Neural cell (in vitro differentiated cells): ENCODE results near the gene UBTF. TPM values are rescaled to one million over a fixed set of nuclear protein-coding genes. Genes with fewer than 3 reads are reported as not detected.

Experiments
- H2AFZ ChIP-seq: fragments of 200-600, 300-800 bp; sonication (generic), shearing (Covaris generic); 2 replicates; pipeline ENCODE4 v1.6.0; 2014; ENCODE audit warnings: low read depth, mild to moderate bottlenecking, antibody characterized with exemption, low read length, moderate library complexity
- H3F3A ChIP-seq: fragments of 200-600 bp; shearing (Covaris generic); 2 replicates; pipeline ENCODE4 v1.6.1; 2016; ENCODE audit warnings: mild to moderate bottlenecking, moderate library complexity, mixed read lengths, antibody characterized with exemption, low read length; ENCODE audit not compliant: insufficient read depth, poor library complexity, severe bottlenecking
- H3K27ac ChIP-seq: fragments of 200-600, 300-800 bp; sonication (generic), shearing (Covaris generic); 2 replicates; pipeline ENCODE4 v1.5.1; 2014; ENCODE audit warnings: mild to moderate bottlenecking, low read length, moderate library complexity
- H3K27me3 ChIP-seq: fragments of 300-800, 200-600 bp; sonication (generic), shearing (Covaris generic); 2 replicates; pipeline ENCODE4 v1.6.0; 2014; ENCODE audit warnings: mild to moderate bottlenecking, low read depth, low read length, moderate library complexity; ENCODE audit not compliant: insufficient read depth
- H3K36me3 ChIP-seq: fragments of 300-800, 200-600 bp; sonication (generic), shearing (Covaris generic); 2 replicates; pipeline ENCODE4 v1.5.1; 2014; ENCODE audit warnings: mild to moderate bottlenecking, antibody characterized with exemption, low read length, moderate library complexity; ENCODE audit not compliant: insufficient read depth
- H3K4me2 ChIP-seq: fragments of 300-800, 200-600 bp; sonication (generic), shearing (Covaris generic); 2 replicates; pipeline ENCODE4 v1.6.0; 2014; ENCODE audit warnings: mild to moderate bottlenecking, low read length
- H3K4me3 ChIP-seq: fragments of 300-800, 200-600 bp; sonication (generic), shearing (Covaris generic); 2 replicates; pipeline ENCODE4 v1.5.1; 2014; ENCODE audit warnings: mild to moderate bottlenecking, low read length, moderate library complexity
- H3K79me2 ChIP-seq: fragments of 200-600 bp; shearing (Covaris generic); replicated peaks from 2 replicates; pipeline ENCODE4 v1.6.0; 2014; ENCODE audit warnings: mild to moderate bottlenecking, low read length, moderate library complexity; ENCODE audit not compliant: insufficient read depth
- H3K9ac ChIP-seq: fragments of 300-800, 200-600 bp; sonication (generic), shearing (Covaris generic); 2 replicates; pipeline ENCODE4 v1.6.1; 2016; ENCODE audit warnings: mild to moderate bottlenecking, low read length, mixed read lengths
- H3K9me2 ChIP-seq: fragments of 200-600 bp; shearing (Covaris generic); 2 replicates; pipeline ENCODE4 v1.6.1; 2016; ENCODE audit warnings: mild to moderate bottlenecking, low read length, mixed read lengths; ENCODE audit not compliant: insufficient read depth
- H3K9me3 ChIP-seq: fragments of 200-600, 300-800 bp; sonication (generic), shearing (Covaris generic); 2 replicates; pipeline ENCODE4 v1.6.1; 2016; ENCODE audit warnings: mild to moderate bottlenecking, mixed run types, low read length, moderate library complexity, mixed read lengths
- H4K20me1 ChIP-seq: fragments of 200-600 bp; shearing (Covaris generic); 2 replicates; pipeline ENCODE4 v1.6.1; 2016; ENCODE audit warnings: mild to moderate bottlenecking, mixed run types; ENCODE audit not compliant: insufficient read depth
- EP300 ChIP-seq: fragments of 450-650 bp; conservative IDR thresholded peaks from 2 replicates; pipeline ENCODE4 v1.6.1; 2014; ENCODE audit warnings: antibody characterized with exemption, mild to moderate bottlenecking, moderate library complexity; ENCODE audit not compliant: poor library complexity, severe bottlenecking
- EZH2 ChIP-seq: fragments of 200-600, 300-800 bp; shearing (Covaris generic), sonication (generic); IDR thresholded peaks from 2 replicates; pipeline ENCODE4 v1.6.1; 2014; ENCODE audit warnings: antibody characterized with exemption, low read length, borderline replicate concordance, mild to moderate bottlenecking; ENCODE audit not compliant: insufficient read depth, poor library complexity, severe bottlenecking
- MXI1 ChIP-seq: fragments of 450-650 bp; conservative IDR thresholded peaks from 2 replicates; pipeline ENCODE4 v1.6.1; 2014; ENCODE audit warnings: antibody characterized with exemption, mild to moderate bottlenecking; ENCODE audit not compliant: poor library complexity, severe bottlenecking
- POLR2AphosphoS5 ChIP-seq: IDR thresholded peaks from 2 replicates; pipeline ENCODE4 v1.6.1; 2012
- RAD21 ChIP-seq: fragments of 450-650 bp; conservative IDR thresholded peaks from 2 replicates; pipeline ENCODE4 v1.6.1; 2014; ENCODE audit warnings: antibody characterized with exemption, mild to moderate bottlenecking, moderate library complexity
- SMC3 ChIP-seq: fragments of 450-650 bp; conservative IDR thresholded peaks from 2 replicates; pipeline ENCODE4 v1.6.1; 2014; ENCODE audit warnings: antibody characterized with exemption, mild to moderate bottlenecking, moderate library complexity; ENCODE audit not compliant: poor library complexity
- TAF1 ChIP-seq: IDR thresholded peaks from 2 replicates; pipeline ENCODE4 v1.6.1; 2012; ENCODE audit warnings: low read depth
- polyA plus RNA-seq: library from polyadenylated mRNA; depleted of rRNA; stranded (reverse); fragments of >200 nt; gene quantifications from 2 replicates; pipeline ENCODE4 v1.2.3, GENCODE V29; 2014
- TF ChIP-seq, protein P1 (sequence below): IDR thresholded peaks from 2 replicates; pipeline ENCODE4 v1.6.1; 2012; ENCODE audit warnings: borderline replicate concordance
- TF ChIP-seq, protein P2 (sequence below): fragments of 450-650 bp; IDR thresholded peaks from 2 replicates; pipeline ENCODE4 v1.5.1; 2014; ENCODE audit warnings: antibody characterized with exemption, mild to moderate bottlenecking, moderate library complexity; ENCODE audit not compliant: poor library complexity, severe bottlenecking

UBTF gene
- polyA plus RNA-seq, 1 donor from 2014 or later, result 73.8 TPM

DNA sequence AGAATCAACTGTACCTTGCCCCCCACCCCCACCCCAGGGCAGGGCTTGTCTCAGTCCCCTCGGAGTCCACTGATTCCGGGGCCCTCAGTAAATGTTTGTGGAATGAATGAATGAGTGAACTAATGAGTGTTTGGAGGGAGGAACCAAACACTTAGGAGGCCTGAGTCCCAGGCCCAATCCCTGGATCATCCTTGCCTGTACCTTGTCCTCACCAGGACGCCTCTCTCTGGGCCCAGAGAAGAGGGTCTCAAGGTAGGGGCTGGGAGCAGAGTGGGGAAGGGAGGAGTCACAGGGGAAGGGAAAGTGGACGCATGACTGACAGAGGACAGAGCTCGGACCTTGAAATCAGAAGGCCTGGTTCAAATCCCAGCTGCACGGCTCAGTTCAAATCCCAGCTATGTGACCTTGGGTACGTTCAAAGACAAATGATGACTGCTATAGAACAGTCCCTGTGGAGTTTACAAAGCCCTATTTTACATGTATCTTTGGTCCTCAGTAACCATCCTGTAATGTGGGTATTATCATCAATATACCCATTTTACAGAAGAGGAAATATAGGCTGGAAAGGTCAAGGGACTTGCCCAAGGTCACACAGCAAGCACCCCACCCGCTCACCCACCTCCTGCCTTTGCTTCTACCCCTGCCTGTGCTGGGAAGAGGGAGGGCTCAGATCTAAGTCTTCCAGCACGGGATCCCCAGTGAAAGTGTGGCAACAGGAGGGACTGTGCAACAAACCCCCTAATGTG lies 30.2 kb upstream of the UBTF start:
- Histone ChIP-seq H3K36me3 (no peaks in the 10 kb centered on the region), H3K4me2 (no peak overlapping the region), H4K20me1 (no peaks in the 10 kb centered on the region), H3K9ac (no peak overlapping the region), H3K4me3 (no peak overlapping the region), H3K9me3 (no peaks in the 10 kb centered on the region), H3K79me2 (no peaks in the 10 kb centered on the region), H3K27me3 (no peaks in the 10 kb centered on the region), H2AFZ (no peak overlapping the region), H3F3A (no peaks in the 10 kb centered on the region), H3K27ac (no peak overlapping the region), H3K9me2 (no peaks in the 10 kb centered on the region)
- TF ChIP-seq EP300 (no peak), POLR2AphosphoS5 (no peak), TAF1 (no peak)
- TF ChIP-seq, protein P1, sequence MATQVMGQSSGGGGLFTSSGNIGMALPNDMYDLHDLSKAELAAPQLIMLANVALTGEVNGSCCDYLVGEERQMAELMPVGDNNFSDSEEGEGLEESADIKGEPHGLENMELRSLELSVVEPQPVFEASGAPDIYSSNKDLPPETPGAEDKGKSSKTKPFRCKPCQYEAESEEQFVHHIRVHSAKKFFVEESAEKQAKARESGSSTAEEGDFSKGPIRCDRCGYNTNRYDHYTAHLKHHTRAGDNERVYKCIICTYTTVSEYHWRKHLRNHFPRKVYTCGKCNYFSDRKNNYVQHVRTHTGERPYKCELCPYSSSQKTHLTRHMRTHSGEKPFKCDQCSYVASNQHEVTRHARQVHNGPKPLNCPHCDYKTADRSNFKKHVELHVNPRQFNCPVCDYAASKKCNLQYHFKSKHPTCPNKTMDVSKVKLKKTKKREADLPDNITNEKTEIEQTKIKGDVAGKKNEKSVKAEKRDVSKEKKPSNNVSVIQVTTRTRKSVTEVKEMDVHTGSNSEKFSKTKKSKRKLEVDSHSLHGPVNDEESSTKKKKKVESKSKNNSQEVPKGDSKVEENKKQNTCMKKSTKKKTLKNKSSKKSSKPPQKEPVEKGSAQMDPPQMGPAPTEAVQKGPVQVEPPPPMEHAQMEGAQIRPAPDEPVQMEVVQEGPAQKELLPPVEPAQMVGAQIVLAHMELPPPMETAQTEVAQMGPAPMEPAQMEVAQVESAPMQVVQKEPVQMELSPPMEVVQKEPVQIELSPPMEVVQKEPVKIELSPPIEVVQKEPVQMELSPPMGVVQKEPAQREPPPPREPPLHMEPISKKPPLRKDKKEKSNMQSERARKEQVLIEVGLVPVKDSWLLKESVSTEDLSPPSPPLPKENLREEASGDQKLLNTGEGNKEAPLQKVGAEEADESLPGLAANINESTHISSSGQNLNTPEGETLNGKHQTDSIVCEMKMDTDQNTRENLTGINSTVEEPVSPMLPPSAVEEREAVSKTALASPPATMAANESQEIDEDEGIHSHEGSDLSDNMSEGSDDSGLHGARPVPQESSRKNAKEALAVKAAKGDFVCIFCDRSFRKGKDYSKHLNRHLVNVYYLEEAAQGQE, result no peak
- TF ChIP-seq, protein P2, sequence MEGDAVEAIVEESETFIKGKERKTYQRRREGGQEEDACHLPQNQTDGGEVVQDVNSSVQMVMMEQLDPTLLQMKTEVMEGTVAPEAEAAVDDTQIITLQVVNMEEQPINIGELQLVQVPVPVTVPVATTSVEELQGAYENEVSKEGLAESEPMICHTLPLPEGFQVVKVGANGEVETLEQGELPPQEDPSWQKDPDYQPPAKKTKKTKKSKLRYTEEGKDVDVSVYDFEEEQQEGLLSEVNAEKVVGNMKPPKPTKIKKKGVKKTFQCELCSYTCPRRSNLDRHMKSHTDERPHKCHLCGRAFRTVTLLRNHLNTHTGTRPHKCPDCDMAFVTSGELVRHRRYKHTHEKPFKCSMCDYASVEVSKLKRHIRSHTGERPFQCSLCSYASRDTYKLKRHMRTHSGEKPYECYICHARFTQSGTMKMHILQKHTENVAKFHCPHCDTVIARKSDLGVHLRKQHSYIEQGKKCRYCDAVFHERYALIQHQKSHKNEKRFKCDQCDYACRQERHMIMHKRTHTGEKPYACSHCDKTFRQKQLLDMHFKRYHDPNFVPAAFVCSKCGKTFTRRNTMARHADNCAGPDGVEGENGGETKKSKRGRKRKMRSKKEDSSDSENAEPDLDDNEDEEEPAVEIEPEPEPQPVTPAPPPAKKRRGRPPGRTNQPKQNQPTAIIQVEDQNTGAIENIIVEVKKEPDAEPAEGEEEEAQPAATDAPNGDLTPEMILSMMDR, result no peak

DNA sequence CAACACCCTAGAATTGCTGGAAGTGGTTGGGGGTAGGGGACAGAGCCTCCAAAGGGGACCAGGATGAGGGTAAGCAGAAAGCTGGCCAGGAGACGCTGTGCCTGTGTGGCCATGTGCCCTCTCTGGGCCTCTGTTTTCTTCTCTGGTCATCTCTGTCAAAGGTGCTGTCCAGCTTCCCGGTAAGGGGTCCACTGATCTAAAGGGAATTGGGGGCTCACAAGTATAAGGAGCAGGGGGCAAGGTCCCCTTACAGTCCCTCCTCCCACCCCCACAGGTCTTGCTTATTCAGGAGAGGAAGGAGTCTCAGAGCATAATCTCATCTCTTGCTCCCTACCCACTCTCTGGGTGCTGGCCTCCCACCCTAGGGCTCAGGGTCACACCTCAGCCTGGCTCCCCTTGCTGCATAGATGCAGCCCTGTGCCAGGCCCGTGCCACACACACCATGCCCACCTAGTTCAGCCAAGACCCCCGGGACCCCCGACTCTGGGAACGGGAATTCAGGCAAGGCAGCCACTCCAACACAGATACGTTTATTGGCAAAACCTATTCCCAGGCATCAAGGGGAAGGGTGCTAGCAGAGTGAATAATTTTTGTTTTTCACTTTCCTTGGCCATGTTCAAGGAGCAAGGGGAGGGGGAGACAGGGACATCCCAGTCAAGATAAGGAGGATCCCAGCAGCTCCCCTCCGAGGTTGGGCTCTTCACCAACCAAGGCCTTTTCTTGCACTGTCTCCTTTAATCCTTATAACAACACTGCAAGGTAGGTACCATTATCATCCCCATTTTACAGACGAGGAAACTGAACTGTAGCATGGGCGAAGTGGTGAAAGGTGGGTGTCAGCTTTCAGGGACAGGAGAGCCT lies 28.6 kb upstream of the UBTF start:
- Histone ChIP-seq H3K79me2 (no peaks in the 10 kb centered on the region), H3K9me3 (no peaks in the 10 kb centered on the region), H3K27me3 (no peaks in the 10 kb centered on the region), H2AFZ (no peak overlapping the region), H3K9me2 (no peaks in the 10 kb centered on the region), H3K9ac (no peak overlapping the region), H3F3A (no peaks in the 10 kb centered on the region), H3K4me3 (no peak overlapping the region), H3K36me3 (no peaks in the 10 kb centered on the region), H4K20me1 (no peaks in the 10 kb centered on the region), H3K27ac (no peak overlapping the region), H3K4me2 (no peak overlapping the region)
- TF ChIP-seq TAF1, result no peak

DNA sequence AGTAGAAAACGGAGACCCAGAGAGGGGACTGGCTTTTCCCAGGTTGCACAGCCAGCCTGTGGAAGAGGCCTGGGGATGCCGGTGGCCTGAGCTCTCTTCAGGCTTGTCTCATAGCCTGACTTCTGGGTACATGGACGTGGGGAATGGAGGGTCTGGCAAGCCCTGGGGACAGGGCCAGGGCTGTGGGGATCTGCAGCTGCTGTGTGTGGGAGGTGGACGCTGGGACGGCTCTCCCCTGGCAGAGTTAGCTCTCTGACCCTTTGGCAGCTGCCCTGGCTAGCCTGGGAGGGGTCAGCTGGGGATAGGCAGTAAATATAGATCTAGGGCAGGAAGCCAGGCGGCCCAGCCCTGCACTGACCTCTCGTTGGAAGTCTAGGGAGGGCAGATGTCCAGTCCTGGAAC lies 28.0 kb upstream of the UBTF start:
- Histone ChIP-seq H3K27ac (no peak overlapping the region), H3K36me3 (no peaks in the 10 kb centered on the region), H3K9me2 (no peaks in the 10 kb centered on the region), H4K20me1 (no peaks in the 10 kb centered on the region), H3F3A (no peaks in the 10 kb centered on the region), H3K9me3 (no peaks in the 10 kb centered on the region), H3K9ac (no peak overlapping the region), H3K4me3 (no peak overlapping the region), H3K4me2 (no peak overlapping the region), H3K79me2 (no peaks in the 10 kb centered on the region), H2AFZ (no peak overlapping the region), H3K27me3 (no peaks in the 10 kb centered on the region)
- TF ChIP-seq EP300 (no peak), TAF1 (no peak), EZH2 (no peak), RAD21 (no peak), MXI1 (no peak), POLR2AphosphoS5 (no peak), SMC3 (no peak)
- TF ChIP-seq, protein P1, result no peak
- TF ChIP-seq, protein P2, result no peak
